Ishikawa (cell line): Measurements from ENCODE around the gene MLANA.

Experiments
- CEBPB ChIP-seq: IDR thresholded peaks from 2 replicates; pipeline ENCODE4 v1.6.1; 2012
- CREB1 ChIP-seq: IDR thresholded peaks from 2 replicates; pipeline ENCODE4 v1.6.1; 2012; ENCODE audit warnings: low read depth
- EGR1 ChIP-seq: IDR thresholded peaks from 2 replicates; pipeline ENCODE4 v1.6.1; 2012
- EP300 ChIP-seq: IDR thresholded peaks from 2 replicates; pipeline ENCODE4 v1.6.1; 2012; ENCODE audit warnings: borderline replicate concordance
- FOXM1 ChIP-seq: IDR thresholded peaks from 2 replicates; pipeline ENCODE4 v1.6.1; 2012; ENCODE audit warnings: low read depth, borderline replicate concordance
- MAX ChIP-seq: IDR thresholded peaks from 2 replicates; pipeline ENCODE4 v1.6.1; 2012
- NFIC ChIP-seq: IDR thresholded peaks from 2 replicates; pipeline ENCODE4 v1.6.1; 2012
- RAD21 ChIP-seq: IDR thresholded peaks from 2 replicates; pipeline ENCODE4 v1.6.1; 2012; ENCODE audit warnings: low read depth
- REST ChIP-seq: IDR thresholded peaks from 2 replicates; pipeline ENCODE4 v1.6.1; 2012; ENCODE audit warnings: low read depth, mild to moderate bottlenecking
- TAF1 ChIP-seq: IDR thresholded peaks from 2 replicates; pipeline ENCODE4 v1.6.1; 2012; ENCODE audit warnings: low read depth, mild to moderate bottlenecking
- TCF12 ChIP-seq: IDR thresholded peaks from 2 replicates; pipeline ENCODE4 v1.6.1; 2012; ENCODE audit warnings: low read depth
- TEAD4 ChIP-seq: IDR thresholded peaks from 2 replicates; pipeline ENCODE4 v1.6.1; 2012
- USF1 ChIP-seq: IDR thresholded peaks from 2 replicates; pipeline ENCODE4 v1.6.1; 2012
- YY1 ChIP-seq: IDR thresholded peaks from 2 replicates; pipeline ENCODE4 v1.6.1; 2012; ENCODE audit warnings: low read depth
- ZBTB7A ChIP-seq: IDR thresholded peaks from 2 replicates; pipeline ENCODE4 v1.6.1; 2012; ENCODE audit warnings: low read depth

MLANA gene

GRCh38 chr9:5866685-5867084 lies 24.0 kb upstream of the MLANA start:
- TF ChIP-seq RAD21: no peak
- no peak for TF ChIP-seq USF1
- TF ChIP-seq TAF1: no peak
- no peak for TF ChIP-seq EGR1
- no peak for TF ChIP-seq TEAD4
- TF ChIP-seq NFIC: no peak
- TF ChIP-seq TCF12: no peak
- no peak for TF ChIP-seq CEBPB
- TF ChIP-seq CREB1: no peak
- no peak for TF ChIP-seq MAX
- no peak for TF ChIP-seq EP300
- TF ChIP-seq ZBTB7A: no peak
- TF ChIP-seq REST: no peak
- TF ChIP-seq FOXM1: no peak
- TF ChIP-seq YY1: no peak

GRCh38 chr9:5868235-5868634 lies 22.5 kb upstream of the MLANA start:
- TF ChIP-seq USF1 (no peak), ZBTB7A (no peak), CEBPB (no peak), TEAD4 (no peak), TAF1 (no peak), TCF12 (no peak), EP300 (no peak), FOXM1 (no peak), EGR1 (no peak), CREB1 (no peak)

GRCh38 chr9:5869315-5870019 lies 21.2 kb upstream of the MLANA start:
- TF ChIP-seq EP300: no peak
- peak; percentile 60 for TF ChIP-seq RAD21

- TF ChIP-seq USF1: no peak
These were observed 20.7 kb upstream of the MLANA start for GRCh38 chr9:5870020-5870339.

GRCh38 chr9:5870691-5871090 lies 20.0 kb upstream of the MLANA start:
- TF ChIP-seq ZBTB7A (no peak), FOXM1 (no peak), CREB1 (no peak), NFIC (peak; percentile 80), USF1 (peak; percentile 85), EP300 (0 out of 2 replicates have a peak, but pooled peaks have one; percentile 12), MAX (peak; percentile 29; the same call in 1 of the 2 replicates), TAF1 (no peak), EGR1 (no peak), TCF12 (no peak), TEAD4 (no peak), CEBPB (no peak), YY1 (no peak), REST (no peak), RAD21 (no peak)

- TF ChIP-seq TEAD4: no peak
- no peak for TF ChIP-seq TCF12
- no peak for TF ChIP-seq ZBTB7A
- TF ChIP-seq CEBPB: no peak
- no peak for TF ChIP-seq USF1
These were observed 18.9 kb upstream of the MLANA start for GRCh38 chr9:5871785-5872184.
